WI38 (cell line): ENCODE data around the gene ADM5.
A peak's percentile ranks its signal among the peaks of the same experiment; 100 is the strongest.

Experiments used
- H3K4me3 ChIP-seq: 2 replicates; pipeline ENCODE4 v1.5.1; 2011; ENCODE audit warnings: low read depth, mild to moderate bottlenecking, control low read depth, low read length
- CTCF ChIP-seq: IDR thresholded peaks from 2 replicates; pipeline ENCODE4 v1.5.1; 2012; ENCODE audit warnings: low read depth, mild to moderate bottlenecking, control low read depth, low read length

The ADM5 gene

GRCh38 chr19:49678985-49679770, 10.2 kb upstream of the ADM5 start:
- TF ChIP-seq CTCF, result no peak
- H3K4me3 ChIP-seq, result no peak overlapping the region

GRCh38 chr19:49679771-49680413, 9.5 kb upstream of the ADM5 start:
- H3K4me3 ChIP-seq, result no peak overlapping the region
- TF ChIP-seq CTCF, result no peak

- no peak overlapping the region for H3K4me3 ChIP-seq
Observed at GRCh38 chr19:49680421-49681351, 8.7 kb upstream of the ADM5 start.

GRCh38 chr19:49681830-49682229, 7.6 kb upstream of the ADM5 start:
- TF ChIP-seq CTCF, result no peak
- H3K4me3 ChIP-seq, result no peak overlapping the region

More at GRCh38 chr19:49680421-49681351, 8.7 kb upstream of the ADM5 start:
- TF ChIP-seq CTCF, result peak; percentile 99

GRCh38 chr19:49682274-49682673, 7.1 kb upstream of the ADM5 start:
- no peak overlapping the region for H3K4me3 ChIP-seq
- TF ChIP-seq CTCF, result no peak

- no peak overlapping the region for H3K4me3 ChIP-seq
- no peak for TF ChIP-seq CTCF
Observed at GRCh38 chr19:49683814-49684250, 5.6 kb upstream of the ADM5 start.
